Iris pigment epithelial cell (primary cell): Measurements from ENCODE around the gene LMCD1.

ENCODE experiments used
- DNase-seq: peaks from one replicate; pipeline ENCODE4 v3.0.0-alpha.2; 2011; ENCODE audit warnings: low read depth

The LMCD1 gene

GRCh38 chr3:8537440-8537839, 35.8 kb downstream of the LMCD1 start:
- no peak for DNase-seq

GRCh38 chr3:8538223-8538622, 36.6 kb downstream of the LMCD1 start:
- DNase-seq: no peak

- DNase-seq: peak; percentile 92
Observed at GRCh38 chr3:8538913-8539312, 37.3 kb downstream of the LMCD1 start.

GRCh38 chr3:8539419-8539818, 37.8 kb downstream of the LMCD1 start:
- DNase-seq: peak; percentile 76

- DNase-seq: no peak
Observed at GRCh38 chr3:8540456-8540855, 38.8 kb downstream of the LMCD1 start.

GRCh38 chr3:8541486-8541885, 39.9 kb downstream of the LMCD1 start:
- DNase-seq: no peak

- no peak for DNase-seq
Observed at GRCh38 chr3:8542190-8543135, 40.8 kb downstream of the LMCD1 start.

GRCh38 chr3:8546609-8547008, 45.0 kb downstream of the LMCD1 start:
- no peak for DNase-seq

GRCh38 chr3:8548502-8549275, 47.1 kb downstream of the LMCD1 start:
- DNase-seq: no peak

GRCh38 chr3:8549354-8549753, 47.7 kb downstream of the LMCD1 start:
- no peak for DNase-seq

- DNase-seq: no peak
Observed at GRCh38 chr3:8550611-8551010, 49.0 kb downstream of the LMCD1 start.

- DNase-seq: no peak
Observed at GRCh38 chr3:8552223-8552762, 50.7 kb downstream of the LMCD1 start.

GRCh38 chr3:8553405-8553804, 51.8 kb downstream of the LMCD1 start:
- no peak for DNase-seq

GRCh38 chr3:8554696-8555095, 53.1 kb downstream of the LMCD1 start:
- DNase-seq: no peak

GRCh38 chr3:8555113-8555661, 53.6 kb downstream of the LMCD1 start:
- peak; percentile 77 for DNase-seq

GRCh38 chr3:8555725-8556472, 54.3 kb downstream of the LMCD1 start:
- DNase-seq: peak; percentile 62

GRCh38 chr3:8556473-8556869, 54.8 kb downstream of the LMCD1 start:
- no peak for DNase-seq

GRCh38 chr3:8557298-8557697, 55.7 kb downstream of the LMCD1 start:
- DNase-seq: peak; percentile 39

- no peak for DNase-seq
Observed at GRCh38 chr3:8558645-8559044, 57.0 kb downstream of the LMCD1 start.

GRCh38 chr3:8559351-8559750, 57.7 kb downstream of the LMCD1 start:
- DNase-seq: no peak

GRCh38 chr3:8560366-8561007, 58.9 kb downstream of the LMCD1 start:
- DNase-seq: peak; percentile 100
